SHP77 (cell line): ENCODE data around the gene S100A10.

ENCODE experiments used
- DNase-seq, 2 experiments: peaks; one replicate each; lab custom pipeline; 2025; lab: John Stamatoyannopoulos, UW

S100A10 gene

GRCh38 chr1:151935154-151935553 is 58.5 kb downstream of the S100A10 start:
- no peak for DNase-seq

GRCh38 chr1:151934048-151934493 is 59.6 kb downstream of the S100A10 start:
- peak; percentile 70 to 79 for DNase-seq
